GM23248 (cell line): ENCODE measurements around the gene SMARCA2.

Experiments
- EZH2 ChIP-seq: fragments of 200-600 bp; sonication (generic); IDR thresholded peaks from 2 replicates; pipeline ENCODE4 v1.6.1; 2018; ENCODE audit warnings: antibody characterized with exemption, mild to moderate bottlenecking; ENCODE audit not compliant: insufficient read depth, poor library complexity, severe bottlenecking
- EZH2phosphoT487 ChIP-seq: fragments of 200-600 bp; sonication (generic); IDR thresholded peaks from 2 replicates; pipeline ENCODE4 v1.6.1; 2018; ENCODE audit warnings: antibody characterized with exemption, moderate library complexity, mild to moderate bottlenecking, low read depth; ENCODE audit not compliant: insufficient read depth

GRCh38 chr9:2192356-2192979, 177.3 kb downstream of the SMARCA2 start:
- TF ChIP-seq EZH2 (no peak), EZH2phosphoT487 (no peak)
